HS-27A (cell line): ENCODE data around the gene FUOM.

Source experiments
- DNase-seq: peaks from one replicate; pipeline ENCODE4 v3.0.0-alpha.2; 2012; ENCODE audit warnings: low read depth, missing footprints

The FUOM gene

GRCh38 chr10:133366751-133367150, 8.9 kb upstream of the FUOM start:
- DNase-seq: no peak

GRCh38 chr10:133366130-133366478, 8.3 kb upstream of the FUOM start:
- no peak for DNase-seq

- DNase-seq: no peak
Measured at GRCh38 chr10:133365461-133366129, 7.8 kb upstream of the FUOM start.

- no peak for DNase-seq
Measured at GRCh38 chr10:133364645-133365431, 7.0 kb upstream of the FUOM start.

- no peak for DNase-seq
Measured at GRCh38 chr10:133362846-133363245, 5.0 kb upstream of the FUOM start.

- DNase-seq: no peak
Measured at GRCh38 chr10:133361773-133362441, 4.1 kb upstream of the FUOM start.

GRCh38 chr10:133361227-133361626, 3.4 kb upstream of the FUOM start:
- DNase-seq: no peak

GRCh38 chr10:133359972-133360610, 2.3 kb upstream of the FUOM start:
- DNase-seq: no peak

- DNase-seq: no peak
Measured at GRCh38 chr10:133359554-133359971, 1.7 kb upstream of the FUOM start.

GRCh38 chr10:133358925-133359310, 1.1 kb upstream of the FUOM start:
- no peak for DNase-seq

GRCh38 chr10:133358162-133358924, 524 bp upstream of the FUOM start:
- DNase-seq: no peak

GRCh38 chr10:133356549-133357284, 1.1 kb downstream of the FUOM start:
- no peak for DNase-seq

GRCh38 chr10:133355991-133356390, 1.8 kb downstream of the FUOM start:
- no peak for DNase-seq

- no peak for DNase-seq
Measured at GRCh38 chr10:133355266-133355665, 2.6 kb downstream of the FUOM start.

- no peak for DNase-seq
Measured at GRCh38 chr10:133354672-133355240, 3.1 kb downstream of the FUOM start.

- no peak for DNase-seq
Measured at GRCh38 chr10:133353988-133354605, 3.7 kb downstream of the FUOM start.

- DNase-seq: no peak
Measured at GRCh38 chr10:133353202-133353959, 4.4 kb downstream of the FUOM start.

GRCh38 chr10:133351408-133352318, 6.2 kb downstream of the FUOM start:
- DNase-seq: no peak

- no peak for DNase-seq
Measured at GRCh38 chr10:133350950-133351329, 6.9 kb downstream of the FUOM start.
